Stimulated activated CD4-positive, alpha-beta T cell treated with anti-CD3 and anti-CD28 coated beads, Interleukin-4, amount 100 ng/mL, for 4 hours (primary cell): ENCODE data around the gene THSD4.

Experiments
- DNase-seq, 2 experiments: peaks; one replicate each; pipeline ENCODE4 v3.0.0-alpha.2; 2020

Gene THSD4

GRCh38 chr15:71469413-71469812, 354.1 kb downstream of the THSD4 start:
- DNase-seq: no peak

GRCh38 chr15:71471347-71471746, 356.1 kb downstream of the THSD4 start:
- no peak for DNase-seq

- no peak for DNase-seq
Measured at GRCh38 chr15:71472566-71472965, 357.3 kb downstream of the THSD4 start.

GRCh38 chr15:71473751-71474150, 358.5 kb downstream of the THSD4 start:
- no peak for DNase-seq

GRCh38 chr15:71476823-71477222, 361.6 kb downstream of the THSD4 start:
- DNase-seq: no peak

GRCh38 chr15:71480556-71480955, 365.3 kb downstream of the THSD4 start:
- DNase-seq: no peak

- DNase-seq: no peak
Measured at GRCh38 chr15:71484080-71484479, 368.8 kb downstream of the THSD4 start.

- DNase-seq: no peak
Measured at GRCh38 chr15:71485094-71485693, 369.9 kb downstream of the THSD4 start.

- DNase-seq: no peak
Measured at GRCh38 chr15:71489570-71489969, 374.3 kb downstream of the THSD4 start.

- DNase-seq: no peak
Measured at GRCh38 chr15:71493526-71493925, 378.3 kb downstream of the THSD4 start.

- DNase-seq: no peak
Measured at GRCh38 chr15:71494563-71495397, 379.5 kb downstream of the THSD4 start.

- DNase-seq: no peak
Measured at GRCh38 chr15:71495398-71495780, 380.1 kb downstream of the THSD4 start.

GRCh38 chr15:71496336-71496955, 381.2 kb downstream of the THSD4 start:
- DNase-seq: no peak

- no peak for DNase-seq
Measured at GRCh38 chr15:71501344-71502076, 386.2 kb downstream of the THSD4 start.

GRCh38 chr15:71502077-71502432, 386.8 kb downstream of the THSD4 start:
- DNase-seq: no peak

- no peak for DNase-seq
Measured at GRCh38 chr15:71505962-71506361, 390.7 kb downstream of the THSD4 start.

GRCh38 chr15:71506946-71507345, 391.7 kb downstream of the THSD4 start:
- no peak for DNase-seq

- DNase-seq: no peak
Measured at GRCh38 chr15:71508081-71508682, 392.9 kb downstream of the THSD4 start.

GRCh38 chr15:71509139-71509538, 393.9 kb downstream of the THSD4 start:
- no peak for DNase-seq

GRCh38 chr15:71510763-71511162, 395.5 kb downstream of the THSD4 start:
- DNase-seq: no peak

- DNase-seq: no peak
Measured at GRCh38 chr15:71511796-71512681, 396.8 kb downstream of the THSD4 start.

GRCh38 chr15:71512682-71513006, 397.4 kb downstream of the THSD4 start:
- no peak for DNase-seq
